Measurements from ENCODE around the gene MUC3A.
A peak's percentile ranks its signal among the peaks of the same experiment; 100 is the strongest.
"Not testable (repeated sequence)": the region's sequence is repeated elsewhere in the genome, so short reads cannot be mapped to it uniquely, and the experiment has no call there.

MUC3A gene

GRCh38 chr7:100975371-100975821 lies 26.1 kb downstream of the MUC3A start:
- no peak for DNase-seq

- no peak for DNase-seq
Measured at GRCh38 chr7:100978300-100978699, 29.0 kb downstream of the MUC3A start.

- no peak for DNase-seq
Measured at GRCh38 chr7:100983451-100984187, 34.3 kb downstream of the MUC3A start.

- not testable (repeated sequence) for DNase-seq
Measured at GRCh38 chr7:100984241-100984918, 35.0 kb downstream of the MUC3A start.

GRCh38 chr7:100985033-100985797 lies 35.9 kb downstream of the MUC3A start:
- not testable (repeated sequence) for DNase-seq

- no peak for DNase-seq
Measured at GRCh38 chr7:100991631-100992030, 42.3 kb downstream of the MUC3A start.

GRCh38 chr7:100992280-100992679 lies 42.9 kb downstream of the MUC3A start:
- DNase-seq: not testable (repeated sequence)

GRCh38 chr7:100994671-100995070 lies 45.3 kb downstream of the MUC3A start:
- DNase-seq: not testable (repeated sequence)

- DNase-seq: not testable (repeated sequence)
Measured at GRCh38 chr7:100998530-100998929, 49.2 kb downstream of the MUC3A start.

GRCh38 chr7:100999334-100999733 lies 50.0 kb downstream of the MUC3A start:
- DNase-seq: not testable (repeated sequence)

- DNase-seq: not testable (repeated sequence)
Measured at GRCh38 chr7:101000025-101000424, 50.7 kb downstream of the MUC3A start.

GRCh38 chr7:101002333-101002732 lies 53.0 kb downstream of the MUC3A start:
- not testable (repeated sequence) for DNase-seq

GRCh38 chr7:101007361-101007760 lies 58.0 kb downstream of the MUC3A start:
- DNase-seq: not testable (repeated sequence)

GRCh38 chr7:101009629-101010028 lies 60.3 kb downstream of the MUC3A start:
- DNase-seq: no peak

GRCh38 chr7:101012931-101013330 lies 63.6 kb downstream of the MUC3A start:
- DNase-seq: no peak

- no peak for DNase-seq
Measured at GRCh38 chr7:101015626-101016025, 66.3 kb downstream of the MUC3A start.

GRCh38 chr7:101017064-101017777 lies 67.9 kb downstream of the MUC3A start:
- peak; percentile 49 for DNase-seq
